LNCaP clone FGC (cell line): ENCODE data around the gene ANKRD13B.

ENCODE experiments used
- DNase-seq: peaks from one replicate; pipeline ENCODE4 v3.0.0-alpha.2; 2011; ENCODE audit warnings: low read depth
- H3K4me3 ChIP-seq: 2 replicates; pipeline ENCODE4 v1.5.1; 2011; ENCODE audit warnings: mild to moderate bottlenecking, low read depth, low read length, control low read depth
- TF ChIP-seq, protein P1 (sequence below): IDR thresholded peaks from 2 replicates; pipeline ENCODE4 v1.5.1; 2012; ENCODE audit warnings: mild to moderate bottlenecking; ENCODE audit not compliant: control insufficient read depth, insufficient read depth; ENCODE audit errors: extremely low read depth

ANKRD13B gene

DNA sequence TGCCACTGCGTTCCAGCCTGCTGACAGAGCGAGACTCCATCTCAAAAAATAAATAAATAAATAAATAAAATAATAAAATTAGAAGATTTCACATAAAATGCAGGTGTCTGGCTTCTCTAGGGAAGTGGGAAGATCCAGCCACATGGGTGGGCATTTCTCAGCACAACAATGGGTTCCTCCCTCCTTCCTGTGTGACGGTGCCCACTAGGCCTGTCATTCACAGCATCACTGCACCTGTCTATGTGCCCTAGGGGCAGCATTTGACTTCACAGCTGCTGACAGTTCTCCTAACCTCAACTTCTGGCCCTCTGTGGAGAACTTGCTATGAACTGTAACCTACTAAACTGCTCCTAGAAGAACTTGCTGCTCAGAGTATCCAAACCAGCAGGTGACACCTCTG lies 29.1 kb upstream of the ANKRD13B start:
- H3K4me3 ChIP-seq: no peak overlapping the region
- no peak for DNase-seq
- TF ChIP-seq, protein P1, sequence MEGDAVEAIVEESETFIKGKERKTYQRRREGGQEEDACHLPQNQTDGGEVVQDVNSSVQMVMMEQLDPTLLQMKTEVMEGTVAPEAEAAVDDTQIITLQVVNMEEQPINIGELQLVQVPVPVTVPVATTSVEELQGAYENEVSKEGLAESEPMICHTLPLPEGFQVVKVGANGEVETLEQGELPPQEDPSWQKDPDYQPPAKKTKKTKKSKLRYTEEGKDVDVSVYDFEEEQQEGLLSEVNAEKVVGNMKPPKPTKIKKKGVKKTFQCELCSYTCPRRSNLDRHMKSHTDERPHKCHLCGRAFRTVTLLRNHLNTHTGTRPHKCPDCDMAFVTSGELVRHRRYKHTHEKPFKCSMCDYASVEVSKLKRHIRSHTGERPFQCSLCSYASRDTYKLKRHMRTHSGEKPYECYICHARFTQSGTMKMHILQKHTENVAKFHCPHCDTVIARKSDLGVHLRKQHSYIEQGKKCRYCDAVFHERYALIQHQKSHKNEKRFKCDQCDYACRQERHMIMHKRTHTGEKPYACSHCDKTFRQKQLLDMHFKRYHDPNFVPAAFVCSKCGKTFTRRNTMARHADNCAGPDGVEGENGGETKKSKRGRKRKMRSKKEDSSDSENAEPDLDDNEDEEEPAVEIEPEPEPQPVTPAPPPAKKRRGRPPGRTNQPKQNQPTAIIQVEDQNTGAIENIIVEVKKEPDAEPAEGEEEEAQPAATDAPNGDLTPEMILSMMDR: no peak

DNA sequence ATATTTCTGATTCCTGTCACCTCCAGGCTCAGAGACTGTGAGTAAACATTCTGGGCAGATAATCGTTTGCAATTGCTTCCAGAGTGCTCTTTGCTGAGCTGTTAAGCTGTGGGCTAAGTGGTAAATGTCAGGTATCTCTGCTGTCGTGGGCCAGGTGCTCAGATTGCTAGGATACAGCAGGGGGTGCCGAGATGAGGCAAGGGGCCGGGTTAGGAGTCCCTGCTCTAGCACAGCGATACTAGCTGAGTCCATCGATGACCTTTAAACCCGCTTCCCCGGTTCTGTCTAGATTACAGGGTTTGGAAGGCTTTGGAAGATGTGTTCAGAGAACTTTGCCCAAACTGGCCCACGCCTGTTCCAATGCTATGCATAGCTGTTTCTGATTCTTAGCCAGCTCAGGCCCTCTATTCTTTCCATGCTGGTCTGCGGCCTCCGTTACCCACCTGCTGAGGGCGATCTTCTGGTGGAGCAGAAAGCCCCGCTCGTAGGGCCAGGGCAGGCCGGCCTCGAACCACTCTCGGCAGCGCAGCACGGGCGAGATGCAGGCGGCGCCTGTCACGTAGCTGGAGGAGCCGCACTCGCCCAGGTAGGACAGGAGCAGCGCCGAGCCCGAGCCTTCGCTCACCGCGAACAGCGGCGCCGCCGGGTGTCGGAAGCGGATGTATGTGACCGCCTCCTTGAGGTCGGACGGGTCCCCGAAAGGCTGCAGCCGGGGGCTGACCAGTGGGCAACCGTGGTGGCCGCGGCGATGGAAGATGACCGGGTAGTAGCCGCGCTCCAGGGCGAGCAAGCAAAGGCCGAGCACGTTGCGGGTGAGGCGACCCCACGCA lies 27.1 kb upstream of the ANKRD13B start:
- TF ChIP-seq, protein P1: no peak
- H3K4me3 ChIP-seq: no peak overlapping the region
- no peak for DNase-seq

DNA sequence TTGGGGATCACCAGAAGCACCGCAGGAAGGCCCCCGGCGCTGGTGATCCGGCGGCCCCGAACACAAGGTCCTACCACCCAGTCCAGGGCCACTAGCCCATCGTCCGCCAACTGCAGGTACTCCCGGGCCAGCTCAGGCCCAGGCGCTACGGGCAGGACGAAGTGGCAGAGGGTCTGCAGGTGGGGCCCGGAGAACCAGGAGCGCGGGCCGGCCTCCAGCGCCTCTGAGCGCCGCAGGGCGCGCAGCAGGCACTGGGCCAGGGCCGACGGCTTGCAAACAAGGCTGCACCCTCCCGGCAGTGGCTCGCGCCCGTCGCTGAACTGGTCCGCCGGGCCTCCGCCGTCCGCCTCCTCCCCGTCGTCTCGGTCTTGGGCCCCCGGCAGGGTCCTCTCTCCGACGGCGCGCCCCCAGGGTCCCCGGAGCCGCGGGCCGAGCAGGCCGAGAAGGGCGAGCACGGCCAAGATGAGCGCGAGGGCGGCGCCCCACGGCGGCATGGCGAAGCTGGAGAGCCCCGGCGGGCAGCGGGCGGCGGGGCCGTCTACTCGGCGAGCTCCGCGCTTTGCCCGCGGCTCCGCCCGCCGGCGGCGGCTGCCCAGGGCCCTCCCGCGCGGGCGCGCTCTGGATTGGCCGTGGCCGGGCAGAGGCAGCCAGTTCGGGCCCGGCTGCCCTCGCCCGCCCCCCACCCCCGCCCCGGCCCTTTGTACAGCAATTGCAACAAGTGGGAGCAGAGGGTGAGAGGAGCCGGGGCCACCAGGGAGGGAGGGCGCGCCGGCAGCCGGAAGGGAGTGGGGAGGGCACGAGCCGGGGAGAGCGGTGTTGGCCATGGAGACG lies 26.2 kb upstream of the ANKRD13B start, which contains the start of gene ABHD15:
ABHD15 (minus strand) TSS at position 565 of the 831 bp plus-strand sequence; CDS start at position 494, 71 bp downstream.
- TF ChIP-seq, protein P1: no peak
- no peak for DNase-seq
- peak within 1 kb of the TSS; percentile 77 for H3K4me3 ChIP-seq

DNA sequence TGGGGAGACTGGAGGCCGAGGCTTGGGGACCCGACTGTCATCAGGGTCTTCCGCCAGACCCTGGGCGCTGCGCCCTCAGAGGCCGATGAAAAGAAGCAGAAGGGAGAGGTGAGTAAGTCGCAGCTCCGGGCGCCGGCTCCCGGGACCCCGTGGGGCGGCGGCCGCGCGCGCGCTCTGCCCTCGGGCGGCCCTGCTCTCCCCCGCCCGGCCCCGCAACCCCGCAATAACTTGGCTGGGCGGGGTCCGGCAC lies 25.7 kb upstream of the ANKRD13B start:
- DNase-seq: no peak
- TF ChIP-seq, protein P1: no peak
- H3K4me3 ChIP-seq: peak overlapping the region; percentile 77

DNA sequence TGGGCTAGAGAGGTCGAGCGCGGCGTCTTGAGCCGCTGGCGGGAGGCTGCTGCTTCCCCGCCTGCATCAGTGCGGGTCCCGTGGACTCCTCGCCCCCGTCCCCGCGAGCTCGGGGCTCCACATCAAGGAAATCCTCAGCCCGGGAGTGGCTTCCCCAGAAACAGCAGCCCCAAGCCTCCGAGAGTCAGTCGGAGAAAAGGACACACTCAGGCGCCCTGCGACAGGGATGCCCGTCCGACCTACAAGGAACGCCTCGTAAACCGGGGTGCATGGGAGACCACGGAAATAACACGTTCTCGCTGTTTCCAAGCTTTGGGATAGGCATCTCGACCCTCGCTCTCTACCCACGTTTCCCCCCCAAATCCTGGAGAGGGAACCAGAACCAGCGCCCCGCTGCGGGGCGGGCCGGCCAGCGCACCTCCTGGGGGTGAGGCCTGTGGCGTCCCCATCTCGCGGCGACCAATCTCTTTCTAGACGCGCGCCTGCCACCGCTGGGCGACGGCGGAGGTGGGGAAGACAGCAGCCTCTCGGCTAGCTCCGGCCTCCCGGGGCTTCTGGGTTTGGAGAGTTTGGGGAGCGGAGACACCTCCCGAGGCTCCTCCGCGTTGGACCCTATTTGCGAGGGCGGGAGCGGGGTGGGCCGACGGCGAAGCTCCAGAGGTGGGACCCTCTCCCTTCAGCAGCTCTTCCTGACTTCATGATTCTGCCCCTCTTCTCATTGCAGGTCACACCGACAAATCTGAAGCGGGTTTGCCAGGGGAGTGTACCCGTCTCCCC lies 25.2 kb upstream of the ANKRD13B start:
- peak overlapping the region; percentile 77 for H3K4me3 ChIP-seq
- DNase-seq: no peak
- TF ChIP-seq, protein P1: peak; percentile 32; the same call in 1 of the 2 replicates

DNA sequence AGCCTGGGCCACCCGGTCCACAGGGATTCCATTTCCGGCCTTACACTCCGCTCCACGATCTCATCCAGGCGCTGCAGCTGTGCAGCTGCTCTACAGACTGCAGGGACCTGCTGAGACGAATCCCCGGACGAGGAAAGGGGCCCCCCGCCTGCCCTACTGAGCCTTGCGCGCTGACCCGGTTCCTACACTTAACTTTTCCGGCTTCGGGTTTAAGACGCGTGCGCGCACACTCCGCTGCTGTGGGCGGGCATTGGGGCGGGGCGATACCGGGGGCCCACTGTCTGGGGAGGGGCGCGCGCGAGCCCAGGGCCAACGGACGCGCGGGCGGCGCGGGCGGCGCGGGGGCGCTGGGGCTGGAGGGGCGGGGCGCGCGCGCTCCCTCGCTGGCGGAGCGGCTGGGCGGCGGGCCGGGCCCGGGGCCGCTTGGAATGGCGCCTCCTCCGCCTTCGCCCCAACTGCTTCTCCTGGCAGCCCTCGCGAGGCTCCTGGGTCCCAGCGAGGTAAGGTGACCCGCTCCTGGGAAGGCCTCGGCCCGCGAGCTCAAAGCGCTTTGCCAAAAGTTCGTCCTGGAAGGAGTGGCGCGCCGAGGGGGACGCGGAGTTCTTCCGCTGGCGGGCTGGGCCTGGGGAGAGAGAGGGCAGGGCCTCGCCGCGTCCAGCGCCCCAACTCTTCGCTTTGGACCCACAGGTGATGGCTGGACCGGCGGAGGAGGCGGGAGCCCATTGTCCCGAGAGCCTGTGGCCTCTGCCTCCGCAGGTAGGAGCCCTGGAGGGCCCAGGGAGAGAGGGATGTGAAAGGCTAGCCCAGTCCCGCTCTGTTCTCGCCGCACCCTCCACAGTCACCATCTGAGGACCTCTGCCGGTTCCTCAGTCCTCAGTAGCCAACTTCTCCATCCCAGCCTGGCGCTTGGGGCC lies 24.3 kb upstream of the ANKRD13B start, which contains the start of gene TP53I13:
TP53I13 (plus strand) TSS at position 371 of the 914 bp plus-strand sequence; CDS start at position 429, 58 bp downstream.
- DNase-seq: peak; percentile 31
- TF ChIP-seq, protein P1: no peak
- H3K4me3 ChIP-seq: peak within 1 kb of the TSS; percentile 77
